T47D (cell line): Measurements from ENCODE around the gene TMEM181.
"Not testable (repeated sequence)": the region's sequence is repeated elsewhere in the genome, so short reads cannot be mapped to it uniquely, and the experiment has no call there.

Source experiments
- DNase-seq, 2 experiments: peaks; one replicate each; pipeline versions ENCODE4 v3.0.0 to v3.0.0-alpha.2; 2011 to 2012; ENCODE audit warnings: low read depth in 1 of 2, low spot score in 1 of 2
- JUND ChIP-seq: IDR thresholded peaks from 2 replicates; pipeline ENCODE4 v1.6.1; 2012; ENCODE audit warnings: low read depth
- in situ Hi-C: cut with HindIII; loops from 2 replicates; pipeline ENCODE4 v1.10.0; 2016; ENCODE audit warnings: low sequenced_read_pairs, low pct_unique_long_range_greater_than_20kb

TMEM181 gene

GRCh38 chr6:158626360-158627167 is 66.7 kb downstream of the TMEM181 start:
- TF ChIP-seq JUND: no peak
- no peak for DNase-seq
- in situ Hi-C loops: no loop called here

DNA sequence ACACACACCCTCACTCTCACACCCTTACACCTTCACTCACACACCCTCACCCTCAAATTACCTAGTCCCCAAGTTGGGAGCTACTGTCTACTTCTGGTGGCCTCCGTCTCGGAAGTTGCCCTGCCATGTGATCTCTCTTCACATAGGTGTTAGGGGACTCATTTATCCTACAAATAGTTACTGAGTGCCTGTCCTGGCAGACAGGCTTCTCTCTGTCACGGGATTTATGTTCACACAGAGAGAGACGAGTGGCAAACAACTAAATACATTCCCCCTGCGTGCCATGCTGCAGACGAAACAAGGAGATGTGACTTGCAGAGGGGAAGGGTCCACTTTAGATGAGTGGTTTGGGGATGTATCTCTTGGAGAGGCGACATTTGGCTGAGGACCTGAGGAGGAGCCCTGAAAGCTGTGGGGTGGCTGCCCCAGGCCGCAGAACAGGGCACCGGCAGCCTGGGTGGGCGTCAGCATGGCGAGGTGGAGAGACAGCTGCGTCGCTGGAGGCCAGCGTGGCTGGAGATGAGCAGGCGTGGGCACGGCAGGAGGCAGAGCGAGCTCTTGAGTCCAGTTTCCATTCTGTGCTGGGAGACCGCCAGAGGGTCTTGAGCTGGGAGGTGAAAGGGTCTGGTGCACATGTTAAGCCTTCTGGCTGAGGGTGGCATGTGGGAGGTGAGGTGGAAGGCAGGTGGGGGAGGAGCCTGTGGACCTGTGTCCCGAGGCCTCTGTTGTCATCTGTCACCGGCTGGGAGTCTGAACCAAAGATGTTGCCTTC is 67.5 kb downstream of the TMEM181 start:
- DNase-seq: no peak
- no peak for TF ChIP-seq JUND
- in situ Hi-C loops: no loop called here

DNA sequence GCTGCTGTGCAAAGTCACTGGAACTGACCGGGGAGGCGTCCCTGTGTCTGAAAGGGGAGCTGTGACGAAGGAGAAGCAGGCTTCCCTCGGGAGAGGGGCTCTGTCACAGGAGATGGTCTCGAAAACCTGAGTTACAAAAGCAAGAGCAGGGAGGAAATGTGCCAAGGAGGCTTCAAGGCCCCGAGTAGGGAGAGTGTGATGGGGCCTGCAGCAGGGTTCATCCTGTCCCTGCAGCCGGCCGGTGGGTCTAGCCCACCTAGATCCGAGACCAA is 68.0 kb downstream of the TMEM181 start:
- in situ Hi-C loops: no loop called here
- DNase-seq: no peak
- no peak for TF ChIP-seq JUND

- TF ChIP-seq JUND: no peak
- no peak for DNase-seq
- in situ Hi-C loops: no loop called here
Measured at GRCh38 chr6:158628542-158628941, 68.7 kb downstream of the TMEM181 start.

- in situ Hi-C loops: no loop called here
- DNase-seq: no peak
- TF ChIP-seq JUND: no peak
Measured at GRCh38 chr6:158629367-158630221, 69.7 kb downstream of the TMEM181 start.

DNA sequence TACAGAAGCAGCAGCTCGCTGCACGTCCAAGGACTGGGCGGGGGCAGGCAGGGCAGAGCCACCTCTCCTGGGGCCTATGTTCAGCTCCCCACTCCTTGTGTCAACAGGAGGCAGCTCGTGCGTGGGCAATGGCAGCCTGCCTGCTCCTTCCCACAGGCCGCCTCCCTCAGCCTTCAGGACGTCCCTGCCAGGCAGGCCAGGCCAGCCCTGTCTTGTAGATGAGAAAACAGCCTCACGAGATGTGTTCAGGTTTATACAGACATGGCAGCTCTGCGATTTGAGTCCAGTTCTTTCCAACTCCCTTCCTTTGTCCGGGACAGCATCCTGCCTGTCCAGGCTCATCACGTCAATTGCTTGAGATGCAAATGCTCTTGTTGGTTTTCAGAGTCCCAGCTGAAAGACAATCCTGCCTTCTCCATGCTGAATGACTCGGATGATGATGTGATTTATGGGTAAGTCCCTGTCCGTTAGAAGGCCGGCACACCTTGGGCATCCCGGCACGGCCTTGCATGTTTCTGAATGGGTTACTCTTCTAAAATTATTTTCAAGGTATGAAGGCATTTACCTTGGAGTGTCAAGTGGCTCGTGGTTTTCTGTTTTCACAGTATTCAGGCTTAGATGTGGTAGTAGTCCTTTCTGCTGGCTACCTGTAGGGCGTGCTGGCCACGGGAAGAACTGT is 71.2 kb downstream of the TMEM181 start:
- no peak for TF ChIP-seq JUND
- DNase-seq: no peak
- in situ Hi-C loops: no loop called here

DNA sequence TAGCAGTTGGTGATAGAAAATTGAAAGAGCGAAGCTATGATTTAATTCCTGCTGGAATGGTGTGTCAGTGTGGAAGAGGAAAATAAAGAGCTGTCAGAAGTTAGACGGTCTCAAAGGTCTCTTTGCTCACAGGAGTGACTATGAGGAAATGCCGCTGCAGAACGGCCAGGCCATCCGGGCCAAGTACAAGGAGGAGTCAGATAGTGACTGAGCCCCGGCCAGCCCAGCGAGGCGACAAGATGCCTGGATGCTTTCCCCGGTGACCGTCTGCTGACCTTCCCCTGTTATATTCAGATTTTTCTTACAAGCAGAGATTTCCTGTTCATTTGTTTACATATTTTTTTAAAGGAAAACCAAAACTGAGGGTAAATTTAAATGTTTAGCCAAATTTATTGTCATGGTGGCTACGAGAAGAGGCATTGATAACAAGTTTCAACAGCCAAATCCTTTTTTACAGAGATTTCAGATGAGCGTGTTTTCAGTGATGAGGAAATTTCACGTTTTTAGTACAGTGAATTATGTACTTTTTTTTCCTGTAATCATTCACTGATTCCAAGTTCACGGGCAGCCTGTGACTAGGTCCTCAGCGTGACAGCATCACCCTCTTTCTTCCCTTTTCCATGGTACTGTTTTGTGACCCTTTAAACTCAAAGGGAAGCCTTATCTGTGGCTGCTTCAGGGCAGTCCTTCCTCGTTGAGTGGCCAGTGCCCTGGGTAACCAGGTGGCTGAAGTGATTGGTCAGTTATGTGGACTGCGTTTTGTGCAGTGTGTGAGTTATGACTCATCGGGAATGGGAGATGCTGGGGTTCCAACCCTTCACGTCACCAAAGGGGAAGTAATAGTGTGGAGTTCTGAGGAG is 72.0 kb downstream of the TMEM181 start:
- no peak for DNase-seq
- in situ Hi-C loops: no loop called here
- no peak for TF ChIP-seq JUND

DNA sequence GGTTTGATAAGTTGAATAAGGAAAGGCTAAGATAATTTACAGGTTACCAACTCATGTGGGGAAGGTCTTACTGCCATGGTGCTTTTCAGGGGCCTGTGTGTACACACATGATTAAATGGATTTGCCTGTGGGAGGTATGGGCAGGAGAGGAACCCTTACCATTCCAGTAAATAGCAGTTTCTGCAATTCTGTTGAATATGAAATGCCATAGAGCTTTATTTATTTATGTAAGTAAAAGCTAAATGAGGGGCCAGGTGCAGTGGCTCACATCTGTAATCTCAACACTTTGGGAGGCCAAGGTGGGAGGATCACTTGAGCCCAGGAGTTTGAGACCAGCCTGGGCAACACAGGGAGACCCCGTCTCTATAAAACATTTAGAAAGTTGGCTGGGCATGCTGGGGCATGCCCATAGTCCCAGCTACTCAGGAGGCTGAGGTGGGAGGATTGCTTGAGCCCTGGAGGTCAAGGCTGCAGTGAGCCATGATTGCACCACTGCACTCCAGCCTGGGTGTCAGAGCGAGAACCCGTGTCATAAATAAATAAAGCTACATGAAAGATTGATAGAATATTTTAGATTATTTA is 72.7 kb downstream of the TMEM181 start:
- in situ Hi-C loops, DNase-seq: not testable (repeated sequence)

- TF ChIP-seq JUND: no peak
- in situ Hi-C loops: no loop called here
- no peak for DNase-seq
Measured at GRCh38 chr6:158633127-158633526, 73.2 kb downstream of the TMEM181 start.

DNA sequence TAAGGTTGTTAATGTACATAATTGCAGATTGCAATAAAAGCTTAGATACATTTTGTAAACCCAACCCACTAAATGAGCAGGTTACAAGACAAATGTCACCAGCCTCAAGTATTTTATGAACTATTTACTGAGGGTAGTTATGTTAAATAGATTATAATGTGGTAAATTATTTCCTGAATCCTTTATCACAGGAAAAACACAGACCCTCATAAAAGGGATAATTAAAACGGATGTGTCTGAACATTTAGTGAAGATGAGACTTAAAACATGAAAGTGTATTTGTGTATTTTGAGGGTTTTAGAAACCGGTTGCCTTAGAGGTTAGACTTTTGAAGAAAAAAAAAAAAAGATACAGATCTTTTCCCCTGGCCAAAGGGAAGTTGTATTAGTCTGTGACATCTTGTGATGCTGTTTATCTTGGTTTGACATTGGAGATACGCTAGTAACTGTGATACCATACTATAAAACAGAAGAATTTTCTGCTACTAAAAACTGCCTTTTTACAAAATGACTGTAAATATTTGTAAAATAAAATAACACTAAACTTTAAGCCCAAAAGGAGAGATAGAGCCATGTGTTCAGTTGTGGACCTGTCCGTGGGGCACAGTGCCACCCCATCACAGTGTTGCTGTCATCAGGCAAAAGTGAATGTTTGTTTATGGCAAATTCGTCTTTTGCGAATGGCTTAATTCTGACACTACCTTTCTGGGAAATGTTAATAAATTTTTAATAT is 75.0 kb downstream of the TMEM181 start:
- in situ Hi-C loops: no loop called here
- TF ChIP-seq JUND: no peak
- no peak for DNase-seq
